HepG2 (cell line): ENCODE measurements around the gene PTPRD.

Experiments used
- ASH2L ChIP-seq: fragments of 300-600, 200-600 bp; sonication (generic); IDR thresholded peaks from 2 replicates; pipeline ENCODE4 v1.7.0; 2017; ENCODE audit warnings: low read depth, mild to moderate bottlenecking, moderate library complexity, mixed read lengths, low read length; ENCODE audit not compliant: insufficient read length
- CTCF ChIP-seq: sonication (generic); formaldehyde crosslinking; IDR thresholded peaks from 2 replicates; pipeline ENCODE4 v1.5.0; 2020; ENCODE audit warnings: mild to moderate bottlenecking, missing genetic modification reagents, moderate library complexity
- HIVEP1 ChIP-seq: sonication (generic); formaldehyde crosslinking; IDR thresholded peaks from 2 replicates; pipeline ENCODE4 v1.4.0; 2020; ENCODE audit warnings: mild to moderate bottlenecking, missing genetic modification reagents
- RFX5 ChIP-seq: IDR thresholded peaks from 2 replicates; pipeline ENCODE4 v1.6.1; 2011; ENCODE audit warnings: low read depth, low read length, improper control_type of control experiment
- SMAD3 ChIP-seq: sonication (generic); formaldehyde crosslinking; IDR thresholded peaks from 2 replicates; pipeline ENCODE4 v1.4.0; 2020; ENCODE audit warnings: missing genetic modification reagents
- SP1 ChIP-seq, 2 experiments: fragments of 450-650 bp in 1 of 2; sonication (generic) in 1 of 2; formaldehyde crosslinking in 1 of 2; IDR thresholded peaks; 2 replicates each; pipeline versions ENCODE4 v1.4.0 to v1.6.1; 2016 to 2020; ENCODE audit warnings: missing genetic modification reagents in 1 of 2
- TCF12 ChIP-seq, 2 experiments: fragments of 450-650 bp in 1 of 2; sonication (generic) in 1 of 2; formaldehyde crosslinking in 1 of 2; IDR thresholded peaks; 2 replicates each; pipeline versions ENCODE4 v1.6.1 to v1.8.0; 2017 to 2022; ENCODE audit warnings: antibody characterized with exemption in 1 of 2, mild to moderate bottlenecking in 1 of 2, missing genetic modification reagents in 1 of 2, moderate library complexity in 1 of 2
- ZNF274 ChIP-seq: sonication (generic); formaldehyde crosslinking; IDR thresholded peaks from 2 replicates; pipeline ENCODE4 v1.5.1; 2020; ENCODE audit warnings: mild to moderate bottlenecking, missing genetic modification reagents
- ZNF614 ChIP-seq: IDR thresholded peaks from 2 replicates; pipeline ENCODE4 v1.6.1; 2018; ENCODE audit warnings: missing biosample characterization, missing genetic modification reagents, inconsistent platforms, borderline replicate concordance

GRCh38 chr9:8649807-8650206 lies 1963.0 kb downstream of the PTPRD start:
- TF ChIP-seq HIVEP1 (CRISPR knock-in tag) (no peak), ZNF274 (CRISPR knock-in tag) (no peak), TCF12 (IDR thresholded peaks at IDR 0.05) (no peak), TCF12 (CRISPR knock-in tag; IDR thresholded peaks at IDR 0.05) (no peak), ASH2L (no peak), RFX5 (no peak), SP1 (IDR thresholded peaks at IDR 0.05) (no peak), SP1 (CRISPR knock-in tag; IDR thresholded peaks at IDR 0.05) (no peak), SMAD3 (CRISPR knock-in tag) (no peak), CTCF (CRISPR knock-in tag) (no peak), ZNF614 (no peak)
